IMR-90 (cell line): Measurements from ENCODE around the gene MROH2A. TPM values are rescaled to one million over a fixed set of nuclear protein-coding genes. Genes with fewer than 3 reads are reported as not detected.

Source experiments
- ATAC-seq: fragments of 200-7000 bp; cut with Tn5 transposase; 2 replicates; pipeline ENCODE4 v1.9.1; 2020; ENCODE audit warnings: low read depth, mild to moderate bottlenecking, moderate library complexity
- BruUV-seq: library from RNA; stranded (reverse); fragments of 400-500 nt; replicated peaks from 2 replicates; lab custom pipeline; 2021; lab: Mats Ljungman, UMichigan
- CTCF ChIA-PET: fragments of 300-600 bp; formaldehyde crosslinking; extraction: SDS; loops from one replicate; lab custom pipeline; 2021; ENCODE audit warnings: antibody characterized with exemption; lab: Yijun Ruan, JAX
- POLR2A ChIA-PET: fragments of 300-600 bp; sonication (Branson Sonifier 250); formaldehyde crosslinking; loops from one replicate; lab custom pipeline; 2022; ENCODE audit warnings: antibody characterized with exemption; ENCODE audit not compliant: unreplicated experiment; lab: Charles Lee
- DNase-seq: peaks from one replicate; pipeline ENCODE4 v3.0.0; 2013
- H2AFZ ChIP-seq: replicated peaks from 2 replicates; pipeline ENCODE3; 2013; ENCODE audit warnings: low read length, mild to moderate bottlenecking; ENCODE audit not compliant: poor library complexity
- H2AK5ac ChIP-seq: 2 replicates; pipeline ENCODE4 v1.6.1; 2013; ENCODE audit warnings: low read depth, low read length, inconsistent platforms
- H2AK9ac ChIP-seq: replicated peaks from 2 replicates; pipeline ENCODE3; 2013; ENCODE audit warnings: mild to moderate bottlenecking, low read depth, low read length, moderate library complexity; ENCODE audit not compliant: poor library complexity
- H2BK120ac ChIP-seq: 2 replicates; pipeline ENCODE4 v1.6.1; 2013; ENCODE audit warnings: low read depth, low read length, inconsistent platforms
- H2BK15ac ChIP-seq: 3 replicates; pipeline ENCODE4 v1.6.1; 2013; ENCODE audit warnings: low read depth, low read length, inconsistent platforms
- H2BK20ac ChIP-seq: 2 replicates; pipeline ENCODE4 v1.6.1; 2013; ENCODE audit warnings: low read depth, mild to moderate bottlenecking, inconsistent platforms, low read length, moderate library complexity
- H2BK5ac ChIP-seq: 2 replicates; pipeline ENCODE4 v1.6.1; 2013; ENCODE audit warnings: mild to moderate bottlenecking, low read depth, low read length, inconsistent platforms; ENCODE audit not compliant: poor library complexity, severe bottlenecking
- H3K14ac ChIP-seq: replicated peaks from 2 replicates; pipeline ENCODE4 v1.6.1; 2013; ENCODE audit warnings: low read depth, low read length, inconsistent platforms
- H3K18ac ChIP-seq: 2 replicates; pipeline ENCODE4 v1.6.1; 2013; ENCODE audit warnings: low read depth, low read length, control low read depth
- H3K23ac ChIP-seq: 2 replicates; pipeline ENCODE4 v1.6.1; 2013; ENCODE audit warnings: low read depth, low read length, inconsistent platforms
- H3K27ac ChIP-seq: 2 replicates; pipeline ENCODE4 v1.5.1; 2013; ENCODE audit warnings: mild to moderate bottlenecking, control low read depth, low read length; ENCODE audit not compliant: insufficient read depth
- H3K27me3 ChIP-seq: 2 replicates; pipeline ENCODE4 v1.6.1; 2013; ENCODE audit warnings: low read length; ENCODE audit not compliant: control insufficient read depth, insufficient read depth
- H3K36me3 ChIP-seq: 2 replicates; pipeline ENCODE4 v1.6.1; 2013; ENCODE audit warnings: low read length, mixed read lengths; ENCODE audit not compliant: control insufficient read depth, insufficient read depth
- H3K4ac ChIP-seq: 2 replicates; pipeline ENCODE4 v1.6.1; 2013; ENCODE audit warnings: low read depth, low read length, inconsistent platforms
- H3K4me1 ChIP-seq: 2 replicates; pipeline ENCODE4 v1.6.1; 2013; ENCODE audit warnings: low read length, mixed read lengths; ENCODE audit not compliant: control insufficient read depth, insufficient read depth
- H3K4me2 ChIP-seq: 2 replicates; pipeline ENCODE4 v1.6.1; 2013; ENCODE audit warnings: low read depth, mild to moderate bottlenecking, control low read depth, low read length, moderate library complexity
- H3K4me3 ChIP-seq: 2 replicates; pipeline ENCODE4 v1.5.1; 2013; ENCODE audit warnings: low read depth, mild to moderate bottlenecking, control low read depth, low read length, moderate library complexity; ENCODE audit not compliant: insufficient read depth
- H3K56ac ChIP-seq: 2 replicates; pipeline ENCODE4 v1.6.1; 2013; ENCODE audit warnings: low read length, inconsistent platforms; ENCODE audit not compliant: insufficient read depth; ENCODE audit errors: extremely low read depth
- H3K79me1 ChIP-seq, 2 experiments: 2 replicates each; pipeline ENCODE4 v1.6.1; 2013; ENCODE audit warnings: low read length in 2 of 2, inconsistent platforms in 1 of 2, low read depth in 1 of 2
- H3K9ac ChIP-seq: 2 replicates; pipeline ENCODE4 v1.6.1; 2013; ENCODE audit warnings: low read depth, low read length, control low read depth
- H3K9me1 ChIP-seq: 2 replicates; pipeline ENCODE4 v1.6.1; 2013; ENCODE audit warnings: low read length, inconsistent platforms; ENCODE audit not compliant: insufficient read depth
- H3K9me3 ChIP-seq: 2 replicates; pipeline ENCODE4 v1.6.1; 2013; ENCODE audit warnings: low read length; ENCODE audit not compliant: control insufficient read depth, insufficient read depth
- H4K20me1 ChIP-seq: 2 replicates; pipeline ENCODE4 v1.6.1; 2013; ENCODE audit warnings: low read length, inconsistent platforms; ENCODE audit not compliant: insufficient read depth
- H4K5ac ChIP-seq: 2 replicates; pipeline ENCODE4 v1.6.1; 2013; ENCODE audit warnings: mild to moderate bottlenecking, low read depth, low read length, control low read depth
- H4K8ac ChIP-seq, 2 experiments: 2 replicates each; pipeline ENCODE4 v1.6.1; 2013; ENCODE audit warnings: low read depth in 2 of 2, low read length in 2 of 2, control low read depth in 1 of 2, inconsistent platforms in 1 of 2
- H4K91ac ChIP-seq: 2 replicates; pipeline ENCODE4 v1.6.1; 2013; ENCODE audit warnings: low read depth, low read length, inconsistent platforms; ENCODE audit not compliant: insufficient read depth
- BHLHE40 ChIP-seq: fragments of 150-350 bp; IDR thresholded peaks from 2 replicates; pipeline ENCODE4 v1.6.1; 2016; ENCODE audit warnings: mild to moderate bottlenecking, low read depth, low read length
- CEBPB ChIP-seq: IDR thresholded peaks from 2 replicates; pipeline ENCODE4 v1.6.1; 2012; ENCODE audit warnings: low read depth, low read length, improper control_type of control experiment
- CHD1 ChIP-seq: IDR thresholded peaks from 2 replicates; pipeline ENCODE4 v1.6.1; 2012; ENCODE audit warnings: low read depth, low read length, improper control_type of control experiment
- FOS ChIP-seq: fragments of 150-350 bp; IDR thresholded peaks from 2 replicates; pipeline ENCODE4 v1.6.1; 2016; ENCODE audit warnings: low read depth, low read length
- MAFK ChIP-seq: IDR thresholded peaks from 2 replicates; pipeline ENCODE4 v1.6.1; 2012; ENCODE audit warnings: low read depth, low read length, improper control_type of control experiment
- MAZ ChIP-seq: IDR thresholded peaks from 2 replicates; pipeline ENCODE4 v1.6.1; 2012; ENCODE audit warnings: low read depth, mild to moderate bottlenecking, low read length, improper control_type of control experiment, moderate library complexity, borderline replicate concordance
- MXI1 ChIP-seq: IDR thresholded peaks from 2 replicates; pipeline ENCODE4 v1.6.1; 2012; ENCODE audit warnings: low read depth, mild to moderate bottlenecking, low read length, moderate library complexity, borderline replicate concordance
- NFE2L2 ChIP-seq: fragments of 150-350 bp; IDR thresholded peaks from 2 replicates; pipeline ENCODE4 v1.6.1; 2016; ENCODE audit warnings: low read depth, mild to moderate bottlenecking, low read length
- POLR2A ChIP-seq: IDR thresholded peaks from 2 replicates; pipeline ENCODE4 v1.6.1; 2012; ENCODE audit warnings: mild to moderate bottlenecking, low read depth, low read length
- RAD21 ChIP-seq: IDR thresholded peaks from 2 replicates; pipeline ENCODE4 v1.6.1; 2012; ENCODE audit warnings: low read length, improper control_type of control experiment
- RCOR1 ChIP-seq: IDR thresholded peaks from 2 replicates; pipeline ENCODE4 v1.6.1; 2012; ENCODE audit warnings: mild to moderate bottlenecking, low read length, improper control_type of control experiment; ENCODE audit not compliant: insufficient replicate concordance
- RFX5 ChIP-seq: IDR thresholded peaks from 2 replicates; pipeline ENCODE4 v1.8.0; 2012; ENCODE audit warnings: low read depth, mild to moderate bottlenecking, low read length, moderate library complexity
- SMC3 ChIP-seq: fragments of 150-350 bp; IDR thresholded peaks from 2 replicates; pipeline ENCODE4 v1.6.1; 2016; ENCODE audit warnings: low read depth, mild to moderate bottlenecking, antibody characterized with exemption, low read length, moderate library complexity
- WGBS, 2 experiments: methylation state at CpG; one replicate each; pipeline versions ENCODE4 v1.1.5 to v1.1.7; 2013; ENCODE audit warnings: missing lambda C conversion rate in 2 of 2; ENCODE audit not compliant: insufficient read length in 1 of 2; ENCODE audit errors: extremely low coverage in 2 of 2; 5-methylcytosine and 5-hydroxymethylcytosine counted together
- dilution Hi-C: fragments of 300-500 bp; cut with HindIII; formaldehyde crosslinking; loops from one replicate; pipeline ENCODE4 v1.14.3; 2018; ENCODE audit warnings: low sequenced_read_pairs; ENCODE audit not compliant: unreplicated experiment
- in situ Hi-C: fragments of 300-500 bp; cut with MboI; formaldehyde crosslinking; loops from 3 replicates; pipeline ENCODE4 v1.14.3; 2019; ENCODE audit warnings: low sequenced_read_pairs, inconsistent platforms, mixed read lengths
- intact Hi-C: fragments of 100-400 bp; cut with micrococcal nuclease; formaldehyde crosslinking; loops from 2 replicates; pipeline ENCODE4 v1.10.0; 2022
- polyA plus RNA-seq, 3 experiments: library from polyadenylated mRNA; depleted of rRNA; stranded (reverse); fragments of >200 nt; gene quantifications; 2 replicates each; pipeline ENCODE4 v1.2.3, GENCODE V29; 2012; ENCODE audit warnings: low replicate concordance in 1 of 3
- total RNA-seq: library from RNA; depleted of rRNA; stranded (reverse); fragments of >200 nt; gene quantifications from 2 replicates; pipeline ENCODE4 v1.2.3, GENCODE V29; 2012
- TF ChIP-seq, protein P1 (sequence below): conservative IDR thresholded peaks from 2 replicates; pipeline ENCODE4 v1.5.1; 2012; ENCODE audit warnings: mild to moderate bottlenecking, low read depth, low read length, improper control_type of control experiment
- TF ChIP-seq, protein P2 (sequence below): fragments of 150-350 bp; IDR thresholded peaks from 2 replicates; pipeline ENCODE4 v1.6.1; 2017; ENCODE audit warnings: mild to moderate bottlenecking, antibody characterized with exemption, low read length, low read depth
- TF ChIP-seq, protein P3 (sequence below): fragments of 150-350 bp; IDR thresholded peaks from 2 replicates; pipeline ENCODE4 v1.6.1; 2016; ENCODE audit warnings: low read depth, mild to moderate bottlenecking, low read length, moderate library complexity, borderline replicate concordance

MROH2A gene
- total and polyA plus RNA-seq, 2 of the 4 experiments (the other 2 are of a cell fraction), result not detected

DNA sequence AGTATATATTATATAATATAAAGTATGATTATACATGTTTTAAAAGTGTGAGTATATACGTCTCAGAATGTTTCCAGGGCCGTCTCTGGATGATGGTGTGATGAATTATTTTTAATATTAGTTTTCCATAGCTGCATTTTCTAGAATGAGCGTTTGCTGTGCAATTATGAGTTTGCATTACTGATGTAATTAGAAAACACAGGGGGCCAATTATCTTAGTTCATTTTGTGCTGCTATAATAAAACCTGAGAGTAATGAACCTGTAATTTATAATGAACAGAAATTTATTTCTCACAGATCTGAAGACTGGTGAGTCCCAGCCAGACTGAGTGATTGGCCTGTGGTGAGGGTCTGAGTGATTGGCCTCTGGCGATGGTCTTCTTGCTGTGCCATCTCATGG, 80.2 kb downstream of the MROH2A start:
- Histone ChIP-seq H2BK120ac (no peak overlapping the region), H3K27ac (no peak overlapping the region), H3K56ac (no peak overlapping the region), H3K14ac (no peak overlapping the region), H2BK20ac (no peak overlapping the region), H3K23ac (no peak overlapping the region), H3K18ac (no peak overlapping the region), H3K4me2 (no peak overlapping the region), H3K9ac (no peak overlapping the region), H3K4me1 (peaks cover 6% of the 10 kb centered on the region), H4K5ac (no peak overlapping the region), H4K91ac (no peak overlapping the region), H3K9me1 (no peaks in the 10 kb centered on the region; the same call in 1 of the 2 replicates), H3K4me3 (no peak overlapping the region), H3K27me3 (no peaks in the 10 kb centered on the region), H4K8ac (no peak overlapping the region), H4K20me1 (no peaks in the 10 kb centered on the region), H2AK5ac (no peak overlapping the region), H2AFZ (no peak overlapping the region), H3K79me1 (peaks cover 0 to 4% of the 10 kb centered on the region in 2 experiments; a peak in 1 of 4 replicates), H3K36me3 (no peaks in the 10 kb centered on the region), H2BK15ac (no peak overlapping the region), H2AK9ac (no peak overlapping the region), H3K9me3 (no peaks in the 10 kb centered on the region), H3K4ac (no peak overlapping the region), H2BK5ac (no peak overlapping the region)
- no CpG with 5 or more reads among the region's 4 CpGs for WGBS, 2 experiments
- intact Hi-C loops, result loop anchor here (10.0 kb wide), 2 partner anchors 294 to 686 kb away; partner anchors contain the start of gene USP40
- ChIA-PET POLR2A (no interaction called here), CTCF (interaction anchor here (0.6 kb wide), 1 partner anchor 9 kb away, joined by 3 read pairs; no protein-coding TSS in a partner anchor)
- no TSS peak for BruUV-seq
- dilution Hi-C loops, result no loop called here
- ATAC-seq, result no peak
- in situ Hi-C loops, result no loop called here
- TF ChIP-seq RAD21 (no peak), MXI1 (no peak), RCOR1 (no peak), MAZ (no peak), FOS (no peak), CEBPB (no peak), BHLHE40 (no peak), RFX5 (no peak), MAFK (no peak), CHD1 (no peak), SMC3 (no peak), NFE2L2 (no peak), POLR2A (no peak)
- TF ChIP-seq, protein P1, sequence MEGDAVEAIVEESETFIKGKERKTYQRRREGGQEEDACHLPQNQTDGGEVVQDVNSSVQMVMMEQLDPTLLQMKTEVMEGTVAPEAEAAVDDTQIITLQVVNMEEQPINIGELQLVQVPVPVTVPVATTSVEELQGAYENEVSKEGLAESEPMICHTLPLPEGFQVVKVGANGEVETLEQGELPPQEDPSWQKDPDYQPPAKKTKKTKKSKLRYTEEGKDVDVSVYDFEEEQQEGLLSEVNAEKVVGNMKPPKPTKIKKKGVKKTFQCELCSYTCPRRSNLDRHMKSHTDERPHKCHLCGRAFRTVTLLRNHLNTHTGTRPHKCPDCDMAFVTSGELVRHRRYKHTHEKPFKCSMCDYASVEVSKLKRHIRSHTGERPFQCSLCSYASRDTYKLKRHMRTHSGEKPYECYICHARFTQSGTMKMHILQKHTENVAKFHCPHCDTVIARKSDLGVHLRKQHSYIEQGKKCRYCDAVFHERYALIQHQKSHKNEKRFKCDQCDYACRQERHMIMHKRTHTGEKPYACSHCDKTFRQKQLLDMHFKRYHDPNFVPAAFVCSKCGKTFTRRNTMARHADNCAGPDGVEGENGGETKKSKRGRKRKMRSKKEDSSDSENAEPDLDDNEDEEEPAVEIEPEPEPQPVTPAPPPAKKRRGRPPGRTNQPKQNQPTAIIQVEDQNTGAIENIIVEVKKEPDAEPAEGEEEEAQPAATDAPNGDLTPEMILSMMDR, result no peak
- TF ChIP-seq, protein P2, sequence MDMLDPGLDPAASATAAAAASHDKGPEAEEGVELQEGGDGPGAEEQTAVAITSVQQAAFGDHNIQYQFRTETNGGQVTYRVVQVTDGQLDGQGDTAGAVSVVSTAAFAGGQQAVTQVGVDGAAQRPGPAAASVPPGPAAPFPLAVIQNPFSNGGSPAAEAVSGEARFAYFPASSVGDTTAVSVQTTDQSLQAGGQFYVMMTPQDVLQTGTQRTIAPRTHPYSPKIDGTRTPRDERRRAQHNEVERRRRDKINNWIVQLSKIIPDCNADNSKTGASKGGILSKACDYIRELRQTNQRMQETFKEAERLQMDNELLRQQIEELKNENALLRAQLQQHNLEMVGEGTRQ, result no peak
- TF ChIP-seq, protein P3, sequence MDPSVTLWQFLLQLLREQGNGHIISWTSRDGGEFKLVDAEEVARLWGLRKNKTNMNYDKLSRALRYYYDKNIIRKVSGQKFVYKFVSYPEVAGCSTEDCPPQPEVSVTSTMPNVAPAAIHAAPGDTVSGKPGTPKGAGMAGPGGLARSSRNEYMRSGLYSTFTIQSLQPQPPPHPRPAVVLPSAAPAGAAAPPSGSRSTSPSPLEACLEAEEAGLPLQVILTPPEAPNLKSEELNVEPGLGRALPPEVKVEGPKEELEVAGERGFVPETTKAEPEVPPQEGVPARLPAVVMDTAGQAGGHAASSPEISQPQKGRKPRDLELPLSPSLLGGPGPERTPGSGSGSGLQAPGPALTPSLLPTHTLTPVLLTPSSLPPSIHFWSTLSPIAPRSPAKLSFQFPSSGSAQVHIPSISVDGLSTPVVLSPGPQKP, result no peak
- no peak for DNase-seq
